ENCODE measurements around the gene SLC25A33. TPM values are rescaled to one million over a fixed set of nuclear protein-coding genes. Genes with fewer than 3 reads are reported as not detected.

SLC25A33 gene
- total RNA-seq, 1 experiment from 2014 or later: 9.4 TPM

GRCh38 chr1:9577423-9577822, 38.2 kb downstream of the SLC25A33 start:
- Histone ChIP-seq H2AK5ac (ENCODE audit: insufficient read length, low read length) (no peak overlapping the region), H3K9ac (ENCODE audit: extremely low read depth, insufficient read length, low read length) (no peak overlapping the region), H3K56ac (ENCODE audit: insufficient read length, low read depth, low read length) (no peak overlapping the region), H2AFZ (ENCODE audit: low read length) (no peak overlapping the region), H3T11ph (ENCODE audit: low read length) (no peak overlapping the region), H3K4me2 (ENCODE audit: insufficient read depth, insufficient read length, low read length) (no peak overlapping the region), H3K79me1 (ENCODE audit: insufficient read depth, low read depth, low read length, poor library complexity, severe bottlenecking) (peaks cover 2% of the 10 kb centered on the region), H2BK15ac (ENCODE audit: low read depth, low read length) (no peak overlapping the region), H3K23ac (ENCODE audit: insufficient read length, low read depth, low read length) (no peak overlapping the region), H3K14ac (ENCODE audit: insufficient read depth, low read length) (no peak overlapping the region), H3K4ac (ENCODE audit: low read depth, low read length) (no peak overlapping the region), H2BK5ac (ENCODE audit: insufficient read length, low read length) (no peak overlapping the region), H4K91ac (ENCODE audit: insufficient read length, low read depth, low read length) (no peak overlapping the region), H4K5ac (ENCODE audit: insufficient read length, low read depth, low read length) (no peak overlapping the region), H3K27ac (ENCODE audit: insufficient read length, low read depth, low read length) (no peak overlapping the region), H4K20me1 (ENCODE audit: control insufficient read depth, insufficient read depth, insufficient read length) (no peaks in the 10 kb centered on the region), H4K8ac (replicated peaks; ENCODE audit: insufficient read length, low read depth, low read length) (no peak overlapping the region), H3K23me2 (ENCODE audit: insufficient read length, low read depth, low read length, poor library complexity, severe bottlenecking) (no peaks in the 10 kb centered on the region), H3K27me3 (ENCODE audit: insufficient read depth, low read length) (no peaks in the 10 kb centered on the region), H2BK20ac (ENCODE audit: low read depth, low read length, poor library complexity, severe bottlenecking) (no peak overlapping the region), H3K79me2 (ENCODE audit: insufficient read depth, low read length) (no peaks in the 10 kb centered on the region), H3K9me3 (ENCODE audit: control insufficient read depth, low read depth, low read length) (no peaks in the 10 kb centered on the region), H3K18ac (ENCODE audit: insufficient read length, low read depth, low read length) (no peak overlapping the region), H2BK12ac (ENCODE audit: insufficient read length, low read depth, low read length) (no peak overlapping the region), H2BK120ac (ENCODE audit: low read depth, low read length, poor library complexity, severe bottlenecking) (no peak overlapping the region), H3K4me1 (ENCODE audit: insufficient read depth, low read length) (no peaks in the 10 kb centered on the region)
- DNase-seq: no peak
- no CpG with 5 or more reads among the region's 5 CpGs for WGBS (ENCODE audit: extremely low coverage, insufficient read length, low lambda C conversion rate)
- Mint-ChIP-seq H3K36me3 (ENCODE audit: insufficient read depth in 1 of 3, low read depth in 3 of 3) (peaks cover 20 to 50% (median 49%) of the 10 kb centered on the region in 3 experiments), H3K4me3 (peak overlapping the region in 1 of 2 experiments; percentile 12; a peak in 1 of 5 replicates), H3K27me3 (ENCODE audit: low read depth) (no peaks in the 10 kb centered on the region), H3K27ac (no peak overlapping the region; a peak in 1 of 7 replicates), H3K4me1 (no peaks in the 10 kb centered on the region), H3K9me3 (no peaks in the 10 kb centered on the region)
- TF ChIP-seq, protein P1, sequence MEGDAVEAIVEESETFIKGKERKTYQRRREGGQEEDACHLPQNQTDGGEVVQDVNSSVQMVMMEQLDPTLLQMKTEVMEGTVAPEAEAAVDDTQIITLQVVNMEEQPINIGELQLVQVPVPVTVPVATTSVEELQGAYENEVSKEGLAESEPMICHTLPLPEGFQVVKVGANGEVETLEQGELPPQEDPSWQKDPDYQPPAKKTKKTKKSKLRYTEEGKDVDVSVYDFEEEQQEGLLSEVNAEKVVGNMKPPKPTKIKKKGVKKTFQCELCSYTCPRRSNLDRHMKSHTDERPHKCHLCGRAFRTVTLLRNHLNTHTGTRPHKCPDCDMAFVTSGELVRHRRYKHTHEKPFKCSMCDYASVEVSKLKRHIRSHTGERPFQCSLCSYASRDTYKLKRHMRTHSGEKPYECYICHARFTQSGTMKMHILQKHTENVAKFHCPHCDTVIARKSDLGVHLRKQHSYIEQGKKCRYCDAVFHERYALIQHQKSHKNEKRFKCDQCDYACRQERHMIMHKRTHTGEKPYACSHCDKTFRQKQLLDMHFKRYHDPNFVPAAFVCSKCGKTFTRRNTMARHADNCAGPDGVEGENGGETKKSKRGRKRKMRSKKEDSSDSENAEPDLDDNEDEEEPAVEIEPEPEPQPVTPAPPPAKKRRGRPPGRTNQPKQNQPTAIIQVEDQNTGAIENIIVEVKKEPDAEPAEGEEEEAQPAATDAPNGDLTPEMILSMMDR (conservative IDR thresholded peaks at IDR 0.05): no peak

Data from H9 (cell line).